Activated T-cell treated with anti-CD3 and anti-CD28 coated beads for 24 hours (primary cell): Measurements from ENCODE around the gene CES4A.
A peak's percentile ranks its signal among the peaks of the same experiment; 100 is the strongest.
"Not testable (repeated sequence)": the region's sequence is repeated elsewhere in the genome, so short reads cannot be mapped to it uniquely, and the experiment has no call there.

ENCODE experiments used
- DNase-seq: peaks from one replicate; pipeline ENCODE4 v3.0.0-alpha.2; 2020; ENCODE audit warnings: low read depth

The CES4A gene

DNA sequence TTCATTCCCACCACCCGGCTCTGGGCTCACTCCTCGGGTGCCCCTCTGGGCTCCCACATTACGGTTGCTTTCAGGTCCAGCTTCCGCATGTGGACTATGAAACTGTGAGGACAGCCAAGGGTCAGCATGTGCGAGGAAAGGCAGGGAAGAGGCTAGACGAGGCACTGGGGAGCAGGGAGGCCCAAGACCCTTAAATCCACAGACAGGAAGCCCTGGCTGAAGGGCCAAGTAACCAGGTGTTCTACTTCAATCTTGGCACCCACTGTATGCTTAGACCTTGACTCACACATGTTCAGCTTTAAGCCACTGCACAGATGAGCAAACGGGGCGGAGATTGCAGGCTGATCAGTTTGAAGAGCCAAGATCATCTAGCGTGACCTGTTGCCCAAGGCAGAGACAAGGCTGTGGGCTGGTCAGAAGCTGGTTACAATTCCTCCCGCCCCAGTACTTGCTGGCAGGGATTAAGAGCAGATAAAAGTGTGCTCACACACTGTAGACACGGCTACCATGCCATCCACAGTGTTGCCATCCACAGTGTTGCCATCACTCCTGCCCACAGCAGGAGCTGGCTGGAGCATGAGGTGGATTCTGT is at the start of gene CES4A:
TSS of gene CES4A (plus strand) at position 393 of the 592 bp plus-strand sequence. CDS start at position 577, 184 bp downstream.
- DNase-seq = no peak

DNA sequence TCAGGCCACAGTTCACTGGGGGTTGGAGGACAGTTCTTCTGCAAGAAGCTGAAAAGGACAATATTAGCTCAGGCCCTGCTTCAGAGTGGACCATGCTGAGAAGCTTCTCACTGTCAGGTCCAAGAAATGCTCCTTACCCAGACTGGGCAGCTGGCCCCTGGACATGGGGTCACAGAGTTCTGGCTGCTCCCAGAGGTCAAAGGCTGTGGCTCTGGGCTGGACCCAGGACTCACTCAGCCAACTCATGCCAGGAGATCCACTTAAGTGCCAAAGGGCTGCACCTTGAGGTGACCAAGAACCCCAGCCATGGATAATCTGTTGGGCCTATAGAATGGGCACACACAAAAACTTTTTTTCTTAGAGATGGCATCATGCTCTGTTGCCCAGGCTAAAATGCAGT is 49.0 kb upstream of the CES4A start:
- DNase-seq = no peak

GRCh38 chr16:66940236-66940635 is 48.2 kb upstream of the CES4A start:
- no peak for DNase-seq

- DNase-seq = no peak
Observed at GRCh38 chr16:66942981-66943380, 45.4 kb upstream of the CES4A start.

DNA sequence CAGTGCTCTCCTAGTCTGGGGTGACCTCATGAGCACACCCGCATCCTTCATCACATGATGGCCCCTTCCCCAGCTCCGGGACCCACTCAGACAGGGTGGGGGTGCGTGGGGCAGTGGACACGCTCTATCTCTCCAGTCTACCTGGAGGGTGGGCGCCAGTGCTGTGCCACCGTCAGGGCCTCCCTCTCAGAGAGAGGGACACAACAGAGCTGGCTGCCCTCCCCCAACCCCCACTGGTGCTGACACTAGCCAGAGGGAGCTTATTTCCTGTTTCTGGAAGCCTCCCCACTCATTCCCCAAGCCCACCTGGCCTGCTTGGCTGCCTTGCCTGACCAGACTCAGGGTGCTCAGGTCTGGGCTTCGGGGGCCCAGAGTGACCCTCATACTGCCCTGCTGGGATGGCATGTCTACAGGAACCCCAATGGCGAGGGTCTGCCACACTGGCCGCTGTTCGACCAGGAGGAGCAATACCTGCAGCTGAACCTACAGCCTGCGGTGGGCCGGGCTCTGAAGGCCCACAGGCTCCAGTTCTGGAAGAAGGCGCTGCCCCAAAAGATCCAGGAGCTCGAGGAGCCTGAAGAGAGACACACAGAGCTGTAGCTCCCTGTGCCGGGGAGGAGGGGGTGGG is 44.8 kb upstream of the CES4A start:
- no peak for DNase-seq

GRCh38 chr16:66944054-66944441 is 44.3 kb upstream of the CES4A start:
- DNase-seq = no peak

GRCh38 chr16:66944971-66945370 is 43.4 kb upstream of the CES4A start:
- DNase-seq = not testable (repeated sequence)

DNA sequence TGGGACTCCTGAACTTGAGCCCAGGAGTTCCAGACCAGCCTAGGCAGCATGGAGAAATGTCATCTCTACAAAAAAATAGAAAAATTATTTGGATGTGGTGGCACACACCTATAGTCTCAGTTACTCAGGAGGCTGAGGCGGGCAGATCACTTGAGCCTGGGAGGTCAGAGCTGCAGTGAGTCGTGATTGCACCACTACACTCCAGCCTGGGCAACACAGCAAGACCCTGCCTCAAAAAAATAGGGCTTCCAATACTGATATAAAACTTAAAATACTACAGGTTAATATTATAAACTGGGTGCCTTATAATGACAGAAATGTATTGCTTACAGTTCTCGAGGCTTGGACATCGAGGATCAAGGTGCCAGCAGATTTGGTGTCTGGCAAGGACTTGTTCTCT is 42.5 kb upstream of the CES4A start:
- DNase-seq = no peak

- no peak for DNase-seq
Observed at GRCh38 chr16:66946541-66946940, 41.8 kb upstream of the CES4A start.

- DNase-seq = no peak
Observed at GRCh38 chr16:66946974-66947301, 41.5 kb upstream of the CES4A start.

GRCh38 chr16:66947302-66948065 is 40.9 kb upstream of the CES4A start:
- DNase-seq = peak; percentile 78

DNA sequence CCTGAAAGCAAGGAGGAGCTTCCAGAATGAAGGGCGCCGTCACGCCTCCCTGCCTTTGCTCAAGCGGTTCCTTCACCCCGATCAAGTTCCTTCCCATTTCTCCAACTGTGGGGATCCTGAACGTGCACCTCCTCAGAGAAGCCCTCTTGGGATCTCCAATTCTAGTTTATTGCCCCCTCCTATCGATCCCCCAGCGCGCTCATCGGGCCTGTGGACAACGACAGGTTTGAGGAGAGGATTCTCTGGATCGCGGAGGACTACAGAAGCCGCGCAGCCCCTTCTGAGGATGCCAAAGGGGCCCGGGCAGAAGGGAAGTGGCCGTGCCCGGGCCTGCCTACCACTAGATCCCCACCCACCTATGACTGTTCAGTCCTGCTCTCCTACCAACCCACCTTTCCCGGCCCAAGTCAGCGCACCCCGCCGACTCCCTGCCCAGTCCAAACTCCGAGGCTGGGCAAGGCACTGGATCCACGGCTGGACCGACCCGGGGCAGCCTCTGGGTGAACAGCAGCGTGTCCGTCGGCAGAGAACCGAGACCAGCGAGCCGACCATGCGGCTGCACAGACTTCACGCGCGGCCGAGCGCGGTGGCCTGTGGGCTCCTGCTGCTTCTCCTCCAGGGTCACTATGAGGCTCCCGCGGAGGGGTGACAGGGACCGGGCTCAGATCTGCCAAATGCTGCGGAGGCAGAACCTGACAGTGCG is 40.1 kb upstream of the CES4A start:
- no peak for DNase-seq

DNA sequence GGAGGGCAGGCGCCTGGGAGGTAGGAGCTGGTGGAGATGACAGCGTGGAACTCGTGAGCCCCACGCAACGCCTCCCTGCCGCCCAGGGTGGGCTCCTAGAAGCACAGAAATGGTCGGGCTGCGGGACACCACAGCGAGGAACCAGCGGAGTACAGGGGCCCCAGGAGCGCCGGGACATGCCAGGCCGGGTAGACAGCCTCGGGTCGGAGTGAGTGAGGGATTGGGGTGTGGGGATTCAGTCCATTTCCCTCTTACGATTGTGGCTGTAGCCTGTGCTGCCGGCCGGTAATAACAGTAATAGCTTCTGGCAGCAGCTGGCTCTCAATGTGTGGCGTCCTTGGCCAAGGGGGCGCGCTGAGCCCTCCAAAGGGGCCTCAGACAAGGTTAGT is 39.6 kb upstream of the CES4A start:
- no peak for DNase-seq

- DNase-seq = no peak
Observed at GRCh38 chr16:66949472-66949871, 38.9 kb upstream of the CES4A start.

DNA sequence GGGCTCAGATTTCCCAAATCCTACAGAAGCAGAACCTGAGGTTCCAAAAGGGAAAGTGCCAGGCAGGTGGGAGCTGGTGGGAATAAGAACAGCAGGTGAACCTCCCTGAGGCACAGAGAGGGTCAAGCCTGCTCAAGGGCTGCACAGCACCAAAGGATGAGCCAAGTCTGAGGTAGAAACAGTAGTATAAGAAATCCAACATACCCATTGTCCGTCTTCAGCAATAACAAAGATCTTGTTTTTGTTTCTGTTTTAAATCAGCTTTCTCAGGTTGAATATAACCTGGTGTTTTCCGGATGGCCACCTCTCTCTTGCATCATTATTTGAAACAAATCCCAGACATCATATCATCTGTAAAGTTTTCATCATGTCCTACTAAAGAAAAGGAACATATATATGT is 38.0 kb upstream of the CES4A start:
- no peak for DNase-seq

DNA sequence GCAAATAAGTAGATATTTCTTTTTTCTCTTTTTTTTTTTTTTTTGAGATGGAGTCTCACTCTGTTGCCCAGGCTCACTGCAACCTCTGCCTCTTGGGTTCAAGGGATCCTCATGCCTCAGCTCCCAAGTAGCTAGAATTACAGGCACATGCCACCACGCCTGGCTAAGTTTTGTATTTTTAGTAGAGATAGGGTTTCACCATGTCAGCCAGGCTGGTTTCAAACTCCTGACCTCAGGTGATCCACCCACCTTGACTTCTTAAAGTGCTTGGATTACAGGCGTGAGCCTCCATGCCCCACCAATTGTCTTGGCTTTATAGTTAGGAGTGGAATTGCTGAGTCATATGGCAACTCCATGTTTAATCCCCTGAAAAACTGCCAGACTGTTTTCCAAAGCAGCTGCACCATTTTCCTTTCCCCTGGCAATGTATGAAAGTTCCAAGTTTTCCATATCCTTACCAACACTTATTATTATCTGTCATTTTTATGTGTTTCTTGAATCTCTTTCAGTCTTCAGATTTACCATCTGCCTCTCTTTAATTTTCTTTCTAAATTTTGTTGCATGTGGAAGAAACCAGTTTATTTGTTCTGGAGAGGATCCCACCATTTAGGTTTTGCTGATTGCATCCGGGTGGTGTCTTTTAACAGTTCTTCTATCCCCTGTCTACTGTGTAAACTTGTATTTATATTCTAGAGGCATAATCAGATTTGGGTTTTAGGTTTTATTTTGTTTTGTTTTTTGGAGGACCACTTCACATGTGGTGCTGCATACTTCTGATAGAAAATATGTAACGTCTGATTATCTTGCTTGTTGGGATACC is 37.2 kb upstream of the CES4A start:
- no peak for DNase-seq

GRCh38 chr16:66952430-66953110 is 35.8 kb upstream of the CES4A start:
- no peak for DNase-seq

DNA sequence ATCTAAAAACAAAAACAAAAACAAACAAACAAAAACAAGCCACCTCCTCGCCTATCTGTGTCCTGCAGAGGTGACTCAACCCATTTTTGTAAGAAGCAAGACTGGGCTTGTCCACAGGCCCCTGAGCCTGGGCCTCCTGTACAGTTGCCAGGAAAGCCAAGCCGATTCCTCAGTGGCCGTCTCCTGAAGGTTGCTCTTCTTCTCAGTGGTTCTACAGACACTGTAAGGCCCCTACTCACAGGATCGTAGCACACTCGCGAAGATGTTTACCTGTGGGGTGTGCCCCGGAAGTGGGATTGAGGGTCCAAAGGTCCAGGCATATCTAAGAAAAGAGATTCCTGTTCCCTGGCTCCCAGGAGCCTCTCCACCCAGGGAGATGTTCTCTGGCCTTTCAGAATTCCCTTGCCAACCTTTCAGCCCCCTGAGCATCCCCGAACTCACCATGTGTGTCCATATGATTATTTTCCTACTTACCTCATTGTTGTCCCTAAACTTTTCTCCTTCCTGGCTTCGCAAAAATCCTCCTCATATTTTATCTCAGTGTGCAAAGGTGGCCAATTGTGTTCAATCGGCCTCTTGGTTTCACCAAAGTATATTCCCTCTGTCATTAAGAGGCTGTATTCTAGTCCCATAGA is 34.8 kb upstream of the CES4A start:
- DNase-seq = no peak

DNA sequence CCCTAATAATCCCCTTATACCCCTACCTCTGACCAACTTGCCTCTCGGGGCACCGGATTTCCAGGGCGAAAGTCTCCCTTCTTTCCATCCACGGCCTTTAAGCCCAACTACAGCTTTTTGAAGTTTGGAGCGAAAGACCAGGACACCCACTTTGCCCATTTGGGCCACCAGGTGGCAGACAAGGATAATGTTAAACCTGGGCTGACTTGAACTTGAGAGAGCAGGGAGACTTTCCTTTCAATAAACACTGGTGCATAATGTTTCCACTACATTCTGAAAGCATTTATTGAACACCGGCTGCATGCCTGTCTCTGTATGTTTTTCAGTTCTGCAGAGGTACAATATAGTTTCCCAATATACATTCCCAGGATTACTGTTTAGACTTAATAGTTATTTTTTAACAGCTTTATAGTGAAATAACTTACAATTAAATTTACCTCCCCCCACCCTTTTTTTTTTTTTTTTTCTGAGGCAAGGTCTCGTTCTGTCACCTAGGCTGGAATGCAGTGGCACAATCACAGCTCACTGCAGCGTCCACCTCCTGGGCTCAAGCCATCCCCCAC is 34.2 kb upstream of the CES4A start:
- peak; percentile 66 for DNase-seq

DNA sequence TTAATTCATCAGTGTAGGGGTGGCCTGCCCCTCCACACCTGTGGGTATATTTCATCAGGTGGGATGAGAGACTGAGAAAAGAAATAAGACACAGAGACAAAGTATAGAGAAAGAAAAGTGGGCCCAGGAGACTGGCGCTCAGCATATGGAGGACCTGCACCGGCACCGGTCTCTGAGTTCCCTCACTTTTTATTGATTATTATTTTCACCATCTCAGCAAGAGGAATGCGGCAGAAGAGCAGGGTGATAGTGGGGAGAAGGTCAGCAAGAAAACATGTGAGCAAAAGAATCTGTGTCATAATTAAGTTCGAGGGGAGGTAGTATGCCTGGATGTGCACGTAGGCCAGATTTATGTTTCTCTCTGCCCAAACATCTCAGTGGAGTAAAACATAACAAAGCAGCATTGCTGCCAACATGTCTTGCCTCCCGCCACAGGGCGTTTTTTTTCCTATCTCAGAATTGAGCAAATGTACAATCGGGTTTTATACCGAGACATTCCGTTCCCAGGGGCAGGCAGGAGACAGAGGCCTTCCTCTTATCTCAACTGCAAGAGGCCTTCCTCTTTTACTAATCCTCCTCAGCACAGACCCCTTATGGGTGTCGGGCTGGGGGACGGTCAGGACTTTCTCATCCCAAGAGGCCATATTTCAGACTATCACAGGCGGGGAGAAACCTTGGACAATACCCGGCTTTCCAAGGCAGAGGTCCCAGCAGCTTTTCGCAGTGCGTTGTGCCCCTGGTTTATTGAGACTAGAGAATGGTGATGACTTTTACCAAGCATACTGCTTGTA is 32.8 kb upstream of the CES4A start:
- DNase-seq = not testable (repeated sequence)
